ENCODE measurements around the gene SUMO3.

The SUMO3 gene

DNA sequence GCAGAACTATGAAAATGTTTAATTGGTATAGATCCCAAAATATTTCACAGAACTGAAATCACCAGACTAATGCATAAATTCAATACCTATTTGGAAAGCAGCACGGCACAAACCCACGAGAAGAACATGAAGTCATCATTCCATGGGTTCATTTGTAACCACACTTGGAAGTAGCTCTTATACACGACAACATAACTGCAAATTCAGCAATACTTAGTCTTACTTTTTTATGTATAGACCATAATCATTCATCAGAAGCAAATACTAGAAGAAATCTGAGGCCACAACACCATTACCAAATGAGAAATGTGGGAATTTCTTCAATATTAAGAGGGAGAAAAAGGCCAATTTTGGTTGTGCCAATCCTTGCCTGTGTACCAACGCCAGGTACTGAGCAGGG is 12.0 kb downstream of the SUMO3 start:
- Mint-ChIP-seq H3K4me3 (no peak overlapping the region), H3K27ac (no peak overlapping the region), H3K9me3 (no peaks in the 10 kb centered on the region), H3K4me1 (peaks cover 21% of the 10 kb centered on the region), H3K27me3 (ENCODE audit: low read depth, poor library complexity) (no peaks in the 10 kb centered on the region), H3K36me3 (ENCODE audit: low read depth) (peaks cover 47% of the 10 kb centered on the region)
- no peak for TF ChIP-seq CTCF (IDR thresholded peaks at IDR 0.05)
- DNase-seq: no peak

DNA sequence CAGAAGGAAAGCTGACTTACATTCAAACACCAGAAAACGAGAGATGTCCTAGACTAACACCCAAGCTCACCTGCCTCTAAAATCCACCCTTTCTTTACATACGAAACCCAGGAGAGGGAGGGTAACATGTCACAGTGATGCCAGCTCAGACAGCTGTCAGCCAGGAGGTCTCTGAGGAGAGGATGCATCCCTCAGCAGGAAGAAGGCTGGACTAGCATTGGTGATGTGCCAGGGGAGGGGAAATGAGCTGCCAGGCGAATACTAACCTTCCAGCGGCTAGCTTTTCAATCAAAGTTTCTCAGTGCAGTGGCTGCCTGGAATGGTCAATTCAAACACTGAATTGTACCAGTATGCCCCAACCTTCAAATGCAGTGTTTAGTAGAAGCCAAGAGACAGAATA is 12.6 kb downstream of the SUMO3 start:
- Mint-ChIP-seq H3K36me3 (ENCODE audit: low read depth) (peaks cover 44% of the 10 kb centered on the region), H3K9me3 (no peaks in the 10 kb centered on the region), H3K4me3 (no peak overlapping the region), H3K27me3 (ENCODE audit: low read depth, poor library complexity) (no peaks in the 10 kb centered on the region), H3K4me1 (peaks cover 28% of the 10 kb centered on the region), H3K27ac (no peak overlapping the region)
- TF ChIP-seq CTCF (IDR thresholded peaks at IDR 0.05): no peak
- no peak for DNase-seq

GRCh38 chr21:44804762-44805161 is 13.1 kb downstream of the SUMO3 start:
- Mint-ChIP-seq H3K4me3 (no peak overlapping the region), H3K4me1 (peaks cover 32% of the 10 kb centered on the region), H3K9me3 (no peaks in the 10 kb centered on the region), H3K27ac (no peak overlapping the region), H3K36me3 (ENCODE audit: low read depth) (peaks cover 44% of the 10 kb centered on the region), H3K27me3 (ENCODE audit: low read depth, poor library complexity) (no peaks in the 10 kb centered on the region)
- no peak for DNase-seq
- TF ChIP-seq CTCF (IDR thresholded peaks at IDR 0.05): no peak

GRCh38 chr21:44803651-44804050 is 14.2 kb downstream of the SUMO3 start:
- Mint-ChIP-seq H3K9me3 (peaks cover under 1% of the 10 kb centered on the region), H3K4me3 (peak overlapping the region; percentile 91), H3K36me3 (ENCODE audit: low read depth) (peaks cover 44% of the 10 kb centered on the region), H3K4me1 (peaks cover 39% of the 10 kb centered on the region), H3K27ac (peak overlapping the region; percentile 67), H3K27me3 (ENCODE audit: low read depth, poor library complexity) (no peaks in the 10 kb centered on the region)
- DNase-seq: no peak
- TF ChIP-seq CTCF (IDR thresholded peaks at IDR 0.05): no peak

DNA sequence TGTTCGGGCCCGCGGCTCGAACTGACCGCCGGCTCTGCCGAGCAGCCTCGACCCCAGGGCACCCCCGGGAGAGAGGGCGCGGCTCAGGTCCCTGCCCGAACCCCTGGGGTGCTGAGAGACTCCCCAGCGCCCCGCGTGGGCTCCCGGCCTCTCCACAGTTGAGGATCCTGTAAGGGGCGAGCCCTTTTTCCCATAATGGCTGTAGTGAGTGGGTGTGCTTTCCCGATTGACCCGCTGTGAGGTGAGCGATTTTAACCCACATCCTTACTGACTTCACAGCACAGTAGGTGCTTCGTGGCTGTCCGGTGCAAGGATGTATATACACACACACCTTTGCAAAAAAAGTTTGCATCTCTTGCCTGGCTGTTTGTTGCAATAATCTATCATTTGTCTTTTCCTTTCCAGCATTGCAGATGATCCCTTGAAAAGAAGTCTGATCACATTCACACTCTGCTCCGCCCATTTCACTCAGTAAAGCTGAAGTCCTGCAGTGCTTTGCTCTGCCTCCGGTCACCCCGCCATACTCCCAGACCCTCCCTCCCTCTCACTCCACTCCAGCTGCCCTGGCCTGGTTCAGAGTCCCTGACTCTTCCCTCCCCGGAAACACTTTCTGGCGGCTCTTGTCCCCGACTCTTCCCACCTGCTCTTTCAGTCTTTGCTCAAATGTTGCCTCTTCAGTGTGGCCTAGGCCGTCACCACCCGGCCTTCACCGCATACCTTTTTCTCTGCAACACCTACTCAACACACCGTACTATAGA is 15.3 kb downstream of the SUMO3 start:
- peak; percentile 27 for DNase-seq
- peak overlapping the region; percentile 91 for H3K4me3 Mint-ChIP-seq
- no peak for TF ChIP-seq CTCF (IDR thresholded peaks at IDR 0.05)
- peaks cover 50% of the 10 kb centered on the region for H3K36me3 Mint-ChIP-seq (ENCODE audit: low read depth)
- peaks cover 39% of the 10 kb centered on the region for H3K4me1 Mint-ChIP-seq
- H3K9me3 Mint-ChIP-seq: peaks cover 3% of the 10 kb centered on the region
- no peaks in the 10 kb centered on the region for H3K27me3 Mint-ChIP-seq (ENCODE audit: low read depth, poor library complexity)
- H3K27ac Mint-ChIP-seq: peak overlapping the region; percentile 83
